Superior temporal gyrus (tissue), 1 donor: ENCODE results near the gene KCNIP1.

Experiments used
- DNase-seq: peaks from one replicate; pipeline ENCODE4 v3.0.0-alpha.2; 2016; ENCODE audit errors: extremely low spot score

Gene KCNIP1

GRCh38 chr5:170642066-170642735 is 138.4 kb downstream of the KCNIP1 start:
- DNase-seq, result no peak

DNA sequence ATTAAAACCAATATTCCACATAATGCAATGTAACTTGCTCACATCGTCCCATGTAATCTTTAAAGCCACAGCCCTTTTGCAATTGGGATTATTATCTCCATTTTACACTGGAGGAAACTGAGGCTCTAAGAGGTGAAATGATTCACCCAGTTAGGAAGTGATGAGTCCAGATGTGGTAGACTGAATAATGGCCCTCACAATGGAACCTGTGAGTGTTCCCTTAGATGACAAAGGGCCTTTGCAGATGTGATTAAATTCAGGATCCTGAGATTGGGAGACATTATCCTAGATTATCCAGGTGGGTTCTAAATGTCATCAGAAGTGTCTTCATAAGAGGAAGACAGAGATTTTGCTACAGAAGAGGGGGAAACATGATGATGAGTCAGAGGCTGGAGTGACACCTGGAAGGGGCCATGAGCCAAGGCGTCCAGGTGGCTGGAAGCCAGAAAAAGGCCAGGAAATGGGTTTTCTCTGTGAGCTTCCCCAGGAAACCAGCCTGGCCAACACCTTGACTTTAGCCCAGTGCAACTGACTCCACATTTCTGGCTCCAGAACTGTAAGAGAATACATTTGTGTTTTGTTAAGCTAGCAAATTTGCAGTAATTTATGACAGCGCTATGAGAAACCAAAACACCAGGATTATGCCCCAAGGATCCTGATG is 139.1 kb downstream of the KCNIP1 start:
- no peak for DNase-seq

DNA sequence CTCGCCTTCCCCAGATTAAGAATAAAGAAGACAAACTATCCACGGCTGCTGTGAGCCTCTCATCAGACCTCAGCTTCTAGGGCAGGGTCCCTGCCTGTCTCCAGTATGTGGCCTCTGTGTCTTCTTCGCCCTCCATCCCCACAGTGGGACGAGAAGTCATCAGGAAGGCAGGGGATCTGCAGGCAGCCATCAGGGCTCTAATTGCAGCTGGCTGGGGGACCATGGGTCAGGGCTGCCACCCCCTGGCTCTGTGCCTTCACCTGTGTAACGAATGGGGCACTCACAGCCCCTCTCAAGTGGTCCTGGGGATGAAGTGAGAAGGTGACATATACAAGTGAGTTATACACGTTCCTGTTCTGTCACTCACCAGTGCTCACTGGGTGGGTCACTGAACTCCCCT is 139.8 kb downstream of the KCNIP1 start:
- DNase-seq, result no peak

- DNase-seq, result no peak
These were observed 140.7 kb downstream of the KCNIP1 start for GRCh38 chr5:170644501-170644900.

- no peak for DNase-seq
These were observed 144.7 kb downstream of the KCNIP1 start for GRCh38 chr5:170648541-170648940.

- DNase-seq, result no peak
These were observed 147.0 kb downstream of the KCNIP1 start for GRCh38 chr5:170650850-170651249.

DNA sequence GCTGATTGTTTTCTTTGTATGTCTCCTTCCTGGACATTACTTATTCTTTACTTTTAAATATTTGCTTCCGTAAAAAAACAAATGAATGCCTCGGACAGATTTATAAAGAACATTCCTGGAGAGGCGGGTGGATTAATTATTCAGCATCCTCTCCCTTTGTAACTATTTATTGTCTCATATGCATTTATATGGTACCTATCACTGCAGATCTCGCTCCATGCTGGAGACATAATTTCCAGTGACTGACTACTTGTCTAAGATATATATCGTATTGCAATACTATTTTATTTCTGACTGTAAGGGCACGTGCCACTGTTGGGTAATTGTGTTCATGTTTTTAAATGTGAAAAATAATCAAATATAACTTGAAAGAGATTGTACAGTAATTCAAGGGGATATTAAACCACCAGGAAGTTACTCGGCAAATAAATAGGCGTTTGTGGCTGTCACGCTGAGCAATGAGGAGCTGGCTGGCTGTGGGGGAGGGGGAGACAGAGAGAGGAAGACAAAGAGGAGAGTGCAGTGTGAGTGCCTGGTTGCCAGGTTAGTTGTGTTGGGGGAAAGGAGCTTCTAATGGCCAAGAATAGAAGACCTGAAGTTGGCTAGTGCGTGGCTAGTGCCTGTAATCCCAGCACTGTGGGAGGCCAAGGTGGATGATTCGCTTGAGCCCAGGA is 147.9 kb downstream of the KCNIP1 start:
- no peak for DNase-seq

DNA sequence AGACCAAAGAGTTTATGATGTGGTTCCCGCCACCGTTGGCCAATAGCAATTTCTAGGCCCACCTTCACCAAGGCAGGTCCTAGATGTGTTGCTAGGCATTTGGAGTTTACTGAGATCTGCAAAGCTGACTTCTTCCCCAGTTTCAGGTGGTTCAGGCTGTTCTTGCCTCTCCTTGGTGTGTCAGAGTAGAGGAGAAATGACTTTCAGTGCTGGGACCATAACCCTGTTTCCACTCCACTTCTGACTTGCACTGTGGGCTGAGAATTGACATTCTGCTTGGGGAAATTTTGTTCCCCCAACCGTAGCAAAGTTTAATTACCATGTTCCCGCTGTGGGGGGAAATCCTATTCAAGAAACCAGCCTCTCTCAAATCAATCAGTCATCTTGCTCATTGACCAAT is 151.7 kb downstream of the KCNIP1 start:
- no peak for DNase-seq

DNA sequence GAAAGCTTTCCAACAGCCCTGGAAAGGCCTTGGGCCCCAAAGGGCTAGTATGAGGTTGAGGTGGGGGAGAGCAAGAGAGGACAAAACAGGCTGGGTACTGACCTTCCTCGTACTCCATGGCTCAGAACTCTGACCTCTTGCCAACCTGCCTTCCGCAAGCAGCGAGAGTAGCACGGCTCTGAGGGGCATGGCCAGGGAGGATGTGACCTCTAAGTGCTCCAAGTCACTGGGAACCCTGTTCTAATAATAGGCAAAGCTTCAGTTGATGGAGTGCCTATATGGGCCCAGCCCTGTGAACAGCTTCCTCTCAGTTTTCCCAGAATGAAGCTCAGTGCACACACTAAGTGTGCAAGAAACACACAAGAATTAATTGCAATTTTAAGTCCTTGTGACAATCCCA is 152.1 kb downstream of the KCNIP1 start:
- no peak for DNase-seq

DNA sequence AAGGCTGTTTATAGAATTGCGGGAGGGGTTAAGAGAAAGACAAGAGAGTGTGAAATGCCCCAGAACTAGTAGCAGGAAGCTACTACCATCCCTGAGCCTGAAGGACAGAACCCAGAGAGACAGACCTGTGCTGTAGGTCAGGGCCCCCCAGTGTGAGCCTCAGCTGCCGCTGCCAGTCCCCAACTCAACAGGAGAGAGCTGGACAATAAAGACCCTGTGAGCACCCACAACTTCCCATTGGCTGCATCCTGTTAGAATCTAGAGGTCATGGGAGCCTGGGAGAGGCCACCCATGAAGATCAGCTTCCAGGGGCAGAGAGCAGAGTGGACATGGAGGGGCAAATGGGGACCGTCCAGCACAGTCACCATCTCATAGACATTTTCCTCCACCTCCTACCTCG is 152.5 kb downstream of the KCNIP1 start:
- DNase-seq, result no peak

- no peak for DNase-seq
These were observed 156.7 kb downstream of the KCNIP1 start for GRCh38 chr5:170660531-170660930.

- no peak for DNase-seq
These were observed 159.1 kb downstream of the KCNIP1 start for GRCh38 chr5:170662966-170663365.

- no peak for DNase-seq
These were observed 175.0 kb downstream of the KCNIP1 start for GRCh38 chr5:170678811-170679210.

- no peak for DNase-seq
These were observed 177.2 kb downstream of the KCNIP1 start for GRCh38 chr5:170681013-170681433.

DNA sequence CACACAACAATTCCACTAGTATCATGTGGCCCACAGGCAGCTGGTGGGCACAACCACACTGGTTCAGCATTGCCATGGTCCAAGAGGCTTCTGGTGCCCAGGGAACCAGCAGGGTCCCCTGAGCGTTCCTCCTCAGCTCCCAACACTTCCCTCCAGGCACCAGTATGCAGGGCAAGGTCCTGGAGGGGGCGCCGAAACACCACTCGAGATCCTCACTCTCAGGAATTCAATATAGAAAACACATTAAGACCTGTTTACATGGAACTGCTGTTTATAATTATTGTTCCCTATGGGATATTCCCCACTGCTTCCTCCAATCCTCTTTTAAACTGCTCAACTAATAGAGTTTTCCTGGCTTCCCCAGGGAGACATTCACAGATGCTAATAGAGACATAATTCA is 187.8 kb downstream of the KCNIP1 start:
- no peak for DNase-seq

GRCh38 chr5:170693701-170694100 is 189.9 kb downstream of the KCNIP1 start:
- DNase-seq, result no peak

DNA sequence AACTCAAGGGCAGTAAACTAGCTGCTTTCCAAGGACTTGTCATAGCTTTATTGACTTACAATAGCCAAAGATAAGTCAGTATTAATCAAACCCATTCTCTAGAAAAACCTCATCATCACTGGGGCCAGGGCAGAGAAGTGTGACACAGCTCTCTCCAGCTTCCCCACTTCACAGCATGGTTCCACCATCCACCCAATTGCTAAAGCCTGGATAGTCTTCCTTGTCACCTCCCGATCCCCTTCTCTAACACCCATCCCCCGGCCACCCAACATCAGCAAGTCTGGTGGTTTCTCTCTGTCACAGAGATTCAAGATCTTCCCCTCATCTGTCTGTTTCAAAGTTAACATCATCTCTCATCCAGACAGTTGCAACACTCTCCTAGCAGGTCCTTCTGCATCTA is 191.1 kb downstream of the KCNIP1 start:
- DNase-seq, result no peak

DNA sequence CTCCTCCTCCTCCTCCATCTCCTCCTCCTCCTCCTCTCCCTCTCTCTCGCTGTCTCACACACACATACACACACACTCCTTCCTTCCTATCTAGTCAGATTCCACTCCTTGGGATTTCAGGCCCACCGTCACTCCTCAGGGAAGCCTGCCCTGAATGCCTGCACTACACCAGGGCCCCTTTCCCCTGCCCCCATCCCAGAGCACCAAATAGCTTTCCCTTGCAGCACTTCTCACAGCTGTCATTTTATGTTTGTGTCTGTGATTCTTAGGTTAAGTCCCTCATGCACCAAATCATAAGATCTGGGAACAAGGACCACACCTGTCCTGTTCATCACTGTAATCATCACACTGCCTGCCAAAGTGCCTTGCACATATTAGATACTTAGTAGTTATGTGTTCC is 193.2 kb downstream of the KCNIP1 start:
- no peak for DNase-seq

- DNase-seq, result no peak
These were observed 196.7 kb downstream of the KCNIP1 start for GRCh38 chr5:170700503-170700902.

- no peak for DNase-seq
These were observed 197.5 kb downstream of the KCNIP1 start for GRCh38 chr5:170701334-170701733.

DNA sequence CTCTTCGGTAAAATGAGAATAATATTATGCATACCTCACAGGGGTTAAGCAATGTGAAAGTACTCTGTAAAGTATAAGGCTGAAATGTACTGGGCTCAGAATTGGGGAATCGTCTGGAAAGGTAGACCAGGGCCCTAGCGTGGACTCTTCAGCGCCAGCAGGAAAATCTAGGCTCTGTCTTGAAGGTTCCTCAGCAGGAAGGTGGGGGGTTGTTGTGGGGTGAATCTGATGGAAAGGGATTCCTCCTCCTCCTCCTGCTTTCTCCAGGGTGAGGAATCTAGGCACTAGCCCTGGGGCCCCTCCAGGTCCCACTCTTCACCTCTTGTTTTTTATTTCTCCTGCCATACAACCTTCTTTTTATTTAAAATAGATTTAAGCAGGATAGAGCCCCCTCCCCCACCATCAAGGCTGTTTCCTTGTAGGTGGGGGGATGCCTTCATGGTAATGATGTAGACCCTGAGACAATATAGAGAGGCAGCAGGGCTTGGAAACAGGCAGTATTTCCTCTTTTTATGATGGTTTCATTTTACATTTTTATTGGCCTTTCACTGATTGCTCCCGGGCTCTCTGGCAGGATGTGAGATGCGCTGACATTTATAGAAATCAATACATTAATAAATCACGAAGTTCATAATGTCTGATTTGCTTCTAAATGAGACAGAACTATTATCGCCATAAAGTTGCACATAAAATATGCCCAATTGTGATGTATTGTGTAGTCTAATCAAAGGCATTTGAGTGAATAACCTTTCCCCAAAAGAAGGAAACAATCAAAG is 200.8 kb downstream of the KCNIP1 start:
- DNase-seq, result no peak

GRCh38 chr5:170709640-170710039 is 205.8 kb downstream of the KCNIP1 start:
- no peak for DNase-seq
